Stimulated activated CD4-positive, alpha-beta T cell treated with anti-CD3 and anti-CD28 coated beads, Interleukin-1b, Interleukin-23, amount 100 ng/mL, for 24 hours (primary cell): ENCODE data around the gene MBD2.

ENCODE experiments used
- DNase-seq, 4 experiments: peaks; one replicate each; pipeline ENCODE4 v3.0.0-alpha.2; 2020; ENCODE audit warnings: low read depth in 4 of 4, low spot score in 1 of 4

Gene MBD2

DNA sequence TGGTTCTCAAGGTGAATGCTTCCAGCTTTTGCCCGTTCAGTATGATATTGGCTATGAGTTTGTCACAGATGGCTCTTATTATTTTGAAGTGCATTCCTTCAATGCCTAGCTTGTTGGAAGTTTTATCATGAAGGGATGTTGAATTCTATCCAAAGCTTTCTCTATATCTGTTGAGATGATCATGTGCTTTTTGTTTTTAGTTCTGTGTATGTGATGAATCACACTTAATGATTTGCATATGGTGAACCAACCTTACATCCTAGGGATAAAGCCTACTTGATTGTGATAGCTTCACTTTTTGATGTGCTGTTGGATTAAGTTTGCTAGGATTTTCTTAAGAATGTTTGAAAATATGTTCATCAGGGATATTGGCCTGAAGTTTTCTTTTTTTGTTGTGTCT, 112.1 kb downstream of the MBD2 start:
- DNase-seq = no peak

DNA sequence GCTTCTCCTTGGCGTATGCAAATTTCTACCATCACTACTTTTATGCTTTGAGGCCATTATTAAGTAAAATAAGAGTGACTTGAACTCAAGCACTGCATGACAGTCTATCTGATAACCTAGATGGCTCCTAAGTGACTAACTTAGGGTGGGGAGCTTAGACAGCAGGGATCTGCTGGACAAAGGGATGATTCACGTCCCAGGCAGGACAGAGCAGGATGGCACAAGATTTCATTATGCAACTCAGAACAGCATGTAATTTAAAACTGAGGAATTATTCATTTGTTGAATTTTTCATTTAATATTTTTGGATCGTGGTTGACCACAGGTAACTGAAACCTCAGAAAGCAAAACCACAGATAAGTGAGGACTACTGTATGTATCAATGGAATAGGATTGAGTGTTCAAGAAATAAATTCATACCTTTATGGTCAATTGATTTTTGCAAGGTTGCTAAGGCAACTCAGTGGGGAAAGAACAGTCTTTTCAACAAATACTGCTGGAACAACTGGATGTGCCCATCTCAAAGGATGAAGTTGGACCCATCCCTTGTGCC, 115.3 kb downstream of the MBD2 start:
- no peak for DNase-seq

DNA sequence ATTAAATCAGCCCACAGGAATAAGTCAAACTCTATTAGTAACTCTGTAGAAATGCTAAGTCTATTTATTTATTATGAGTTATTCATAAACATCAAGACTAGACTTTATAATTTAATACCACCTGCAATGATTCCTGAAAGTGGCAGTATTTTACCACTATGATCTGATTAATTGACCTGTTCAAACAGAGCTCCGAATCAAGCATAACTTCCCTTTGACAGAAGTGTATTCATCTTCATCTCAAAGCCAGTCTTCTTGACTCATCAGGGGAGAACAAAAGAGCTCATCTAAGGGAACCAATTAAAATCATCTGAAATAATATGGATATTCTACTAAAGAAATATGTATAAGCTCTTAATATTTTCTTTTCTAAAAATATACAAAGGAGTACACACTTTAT, 122.3 kb downstream of the MBD2 start:
- no peak for DNase-seq
